Fibroblast of lung (primary cell): Measurements from ENCODE around the gene NPVF. TPM values are rescaled to one million over a fixed set of nuclear protein-coding genes. Genes with fewer than 3 reads are reported as not detected.
A peak's percentile ranks its signal among the peaks of the same experiment; 100 is the strongest.

Experiments
- DNase-seq, 2 donors: peaks; one replicate each; pipeline versions ENCODE4 v3.0.0 to v3.0.0-alpha.2; 2010; ENCODE audit warnings: low read depth in 2 of 2
- H2AFZ ChIP-seq: 2 replicates; pipeline ENCODE4 v1.5.1; 2012; ENCODE audit warnings: low read length, control low read depth, inconsistent platforms
- H3K27ac ChIP-seq: 2 replicates; pipeline ENCODE4 v1.5.1; 2011; ENCODE audit warnings: low read length, control low read depth; ENCODE audit not compliant: insufficient read depth
- H3K27me3 ChIP-seq: 2 replicates; pipeline ENCODE4 v1.5.1; 2011; ENCODE audit warnings: mild to moderate bottlenecking, low read length; ENCODE audit not compliant: control insufficient read depth, insufficient read depth
- H3K36me3 ChIP-seq: 2 replicates; pipeline ENCODE4 v1.5.1; 2011; ENCODE audit warnings: low read length; ENCODE audit not compliant: control insufficient read depth, insufficient read depth
- H3K4me1 ChIP-seq: 2 replicates; pipeline ENCODE4 v1.5.1; 2011; ENCODE audit warnings: low read length; ENCODE audit not compliant: control insufficient read depth, insufficient read depth; ENCODE audit errors: extremely low read depth
- H3K4me2 ChIP-seq: 2 replicates; pipeline ENCODE4 v1.5.1; 2011; ENCODE audit warnings: low read length, control low read depth; ENCODE audit not compliant: insufficient read depth; ENCODE audit errors: extremely low read depth
- H3K4me3 ChIP-seq, 4 experiments: fragments of 200-600 bp in 1 of 4; sonication (generic) in 1 of 4; replicated peaks in 1 of 4; 2 replicates each; pipeline ENCODE4 v1.5.1; 2011 to 2016; ENCODE audit warnings: low read length in 4 of 4, low read depth in 3 of 4, mild to moderate bottlenecking in 3 of 4, control low read depth in 2 of 4, inconsistent platforms in 1 of 4, mixed read lengths in 1 of 4; ENCODE audit not compliant: insufficient read depth in 1 of 4; ENCODE audit errors: control extremely low read depth in 1 of 4
- H3K79me2 ChIP-seq: 2 replicates; pipeline ENCODE4 v1.5.1; 2012; ENCODE audit warnings: mild to moderate bottlenecking, low read length, inconsistent platforms; ENCODE audit not compliant: control insufficient read depth, insufficient read depth
- H3K9ac ChIP-seq: 2 replicates; pipeline ENCODE4 v1.5.1; 2011; ENCODE audit warnings: mild to moderate bottlenecking, low read length, control low read depth; ENCODE audit not compliant: insufficient read depth
- H3K9me3 ChIP-seq: 2 replicates; pipeline ENCODE4 v1.5.1; 2012; ENCODE audit warnings: low read depth, low read length; ENCODE audit not compliant: control insufficient read depth, insufficient read depth
- H4K20me1 ChIP-seq: 2 replicates; pipeline ENCODE4 v1.5.1; 2011; ENCODE audit warnings: low read length; ENCODE audit not compliant: control insufficient read depth, insufficient read depth; ENCODE audit errors: extremely low read depth
- EZH2 ChIP-seq: IDR thresholded peaks from 2 replicates; pipeline ENCODE4 v1.5.1; 2012; ENCODE audit warnings: low read length, control low read depth, mild to moderate bottlenecking; ENCODE audit errors: missing control alignments
- polyA plus RNA-seq, 2 donors: library from polyadenylated mRNA; depleted of rRNA in 1 of 2; stranded (reverse) in 1 of 2; unstranded in 1 of 2; fragments of >200 nt; gene quantifications; 2 replicates each; pipeline ENCODE4 v1.2.1, GENCODE V29; 2011 to 2012; ENCODE audit warnings: missing spikeins in 1 of 2
- total RNA-seq: library from RNA; depleted of rRNA; stranded (reverse); fragments of >200 nt; gene quantifications from 2 replicates; pipeline ENCODE4 v1.2.1, GENCODE V29; 2014
- TF ChIP-seq, protein P1 (sequence below), 2 donors: IDR thresholded peaks in 1 of 2; conservative IDR thresholded peaks in 1 of 2; 1 replicate in 1 of 2; 2 replicates in 1 of 2; pipeline ENCODE4 v1.5.1; 2011 to 2012; ENCODE audit warnings: low read length in 2 of 2, control low read depth in 1 of 2, inconsistent platforms in 1 of 2, low read depth in 1 of 2, mild to moderate bottlenecking in 1 of 2

The NPVF gene
- total and polyA plus RNA-seq, 2 donors (not counting 1 experiment from before 2014, with no cell fraction given): not detected

- Histone ChIP-seq H3K4me3 (no peak overlapping the region), H4K20me1 (no peaks in the 10 kb centered on the region), H3K9ac (no peak overlapping the region), H3K4me1 (no peaks in the 10 kb centered on the region), H3K4me2 (no peak overlapping the region), H3K9me3 (no peaks in the 10 kb centered on the region), H3K79me2 (no peaks in the 10 kb centered on the region), H3K36me3 (no peaks in the 10 kb centered on the region), H3K27me3 (no peaks in the 10 kb centered on the region), H2AFZ (no peak overlapping the region), H3K27ac (no peak overlapping the region)
- no peak for TF ChIP-seq EZH2
- TF ChIP-seq, protein P1, sequence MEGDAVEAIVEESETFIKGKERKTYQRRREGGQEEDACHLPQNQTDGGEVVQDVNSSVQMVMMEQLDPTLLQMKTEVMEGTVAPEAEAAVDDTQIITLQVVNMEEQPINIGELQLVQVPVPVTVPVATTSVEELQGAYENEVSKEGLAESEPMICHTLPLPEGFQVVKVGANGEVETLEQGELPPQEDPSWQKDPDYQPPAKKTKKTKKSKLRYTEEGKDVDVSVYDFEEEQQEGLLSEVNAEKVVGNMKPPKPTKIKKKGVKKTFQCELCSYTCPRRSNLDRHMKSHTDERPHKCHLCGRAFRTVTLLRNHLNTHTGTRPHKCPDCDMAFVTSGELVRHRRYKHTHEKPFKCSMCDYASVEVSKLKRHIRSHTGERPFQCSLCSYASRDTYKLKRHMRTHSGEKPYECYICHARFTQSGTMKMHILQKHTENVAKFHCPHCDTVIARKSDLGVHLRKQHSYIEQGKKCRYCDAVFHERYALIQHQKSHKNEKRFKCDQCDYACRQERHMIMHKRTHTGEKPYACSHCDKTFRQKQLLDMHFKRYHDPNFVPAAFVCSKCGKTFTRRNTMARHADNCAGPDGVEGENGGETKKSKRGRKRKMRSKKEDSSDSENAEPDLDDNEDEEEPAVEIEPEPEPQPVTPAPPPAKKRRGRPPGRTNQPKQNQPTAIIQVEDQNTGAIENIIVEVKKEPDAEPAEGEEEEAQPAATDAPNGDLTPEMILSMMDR (conservative IDR thresholded peaks at IDR 0.05 in 1 of 2, IDR thresholded peaks at IDR 0.05 in 1 of 2; ENCODE audit: low read depth in 1 of 2, low read length in 2 of 2): no peak
- DNase-seq: no peak
These were observed 14.4 kb upstream of the NPVF start for GRCh38 chr7:25242678-25243077.

- no peak for DNase-seq
- no peak overlapping the region for H3K9ac ChIP-seq
- H3K4me2 ChIP-seq: no peak overlapping the region
- H2AFZ ChIP-seq: no peak overlapping the region
- no peaks in the 10 kb centered on the region for H3K36me3 ChIP-seq
- TF ChIP-seq EZH2: no peak
- TF ChIP-seq, protein P1 (conservative IDR thresholded peaks at IDR 0.05 in 1 of 2, IDR thresholded peaks at IDR 0.05 in 1 of 2; ENCODE audit: low read depth in 1 of 2, low read length in 2 of 2): no peak
- no peak overlapping the region for H3K4me3 ChIP-seq
- H3K79me2 ChIP-seq: no peaks in the 10 kb centered on the region
- H3K27me3 ChIP-seq: no peaks in the 10 kb centered on the region
- no peaks in the 10 kb centered on the region for H3K4me1 ChIP-seq
- no peaks in the 10 kb centered on the region for H4K20me1 ChIP-seq
- H3K27ac ChIP-seq: no peak overlapping the region
- no peaks in the 10 kb centered on the region for H3K9me3 ChIP-seq
These were observed 12.6 kb upstream of the NPVF start for GRCh38 chr7:25240896-25241295.

DNA sequence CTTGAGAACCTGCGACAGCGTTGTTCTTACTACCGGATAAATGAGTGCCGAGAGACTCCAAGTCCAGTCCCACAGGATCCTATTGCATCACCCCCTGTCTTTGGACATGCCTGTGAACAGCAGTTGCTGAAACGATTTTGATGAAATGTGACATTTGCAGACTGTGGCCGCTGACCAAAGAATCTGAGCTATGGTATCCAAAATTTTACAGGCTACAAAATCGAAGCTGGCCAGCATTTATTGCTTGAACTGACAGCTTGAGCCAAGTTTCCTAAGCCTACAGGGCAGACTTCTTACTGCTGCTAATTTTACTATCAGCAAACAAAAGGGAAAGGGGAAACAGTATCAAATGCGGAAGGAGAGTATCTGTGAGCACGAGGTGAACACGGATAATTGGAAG lies 12.1 kb upstream of the NPVF start:
- H4K20me1 ChIP-seq: no peaks in the 10 kb centered on the region
- no peaks in the 10 kb centered on the region for H3K9me3 ChIP-seq
- H3K27me3 ChIP-seq: no peaks in the 10 kb centered on the region
- no peaks in the 10 kb centered on the region for H3K79me2 ChIP-seq
- H3K4me2 ChIP-seq: no peak overlapping the region
- H3K4me3 ChIP-seq: no peak overlapping the region
- H3K9ac ChIP-seq: no peak overlapping the region
- TF ChIP-seq, protein P1 (conservative IDR thresholded peaks at IDR 0.05 in 1 of 2, IDR thresholded peaks at IDR 0.05 in 1 of 2; ENCODE audit: low read depth in 1 of 2, low read length in 2 of 2): no peak
- no peak for TF ChIP-seq EZH2
- no peak overlapping the region for H3K27ac ChIP-seq
- no peaks in the 10 kb centered on the region for H3K4me1 ChIP-seq
- H2AFZ ChIP-seq: no peak overlapping the region
- no peaks in the 10 kb centered on the region for H3K36me3 ChIP-seq
- peak in 1 of 2 donors; percentile 5 for DNase-seq
